ENCODE data around the gene ICAM1. TPM values are rescaled to one million over a fixed set of nuclear protein-coding genes. Genes with fewer than 3 reads are reported as not detected.

The ICAM1 gene
- total RNA-seq, 5 donors from 2014 or later (not counting 1 experiment from before 2014, with no cell fraction given), result 4.2 to 11.0 (median 5.9) TPM

DNA sequence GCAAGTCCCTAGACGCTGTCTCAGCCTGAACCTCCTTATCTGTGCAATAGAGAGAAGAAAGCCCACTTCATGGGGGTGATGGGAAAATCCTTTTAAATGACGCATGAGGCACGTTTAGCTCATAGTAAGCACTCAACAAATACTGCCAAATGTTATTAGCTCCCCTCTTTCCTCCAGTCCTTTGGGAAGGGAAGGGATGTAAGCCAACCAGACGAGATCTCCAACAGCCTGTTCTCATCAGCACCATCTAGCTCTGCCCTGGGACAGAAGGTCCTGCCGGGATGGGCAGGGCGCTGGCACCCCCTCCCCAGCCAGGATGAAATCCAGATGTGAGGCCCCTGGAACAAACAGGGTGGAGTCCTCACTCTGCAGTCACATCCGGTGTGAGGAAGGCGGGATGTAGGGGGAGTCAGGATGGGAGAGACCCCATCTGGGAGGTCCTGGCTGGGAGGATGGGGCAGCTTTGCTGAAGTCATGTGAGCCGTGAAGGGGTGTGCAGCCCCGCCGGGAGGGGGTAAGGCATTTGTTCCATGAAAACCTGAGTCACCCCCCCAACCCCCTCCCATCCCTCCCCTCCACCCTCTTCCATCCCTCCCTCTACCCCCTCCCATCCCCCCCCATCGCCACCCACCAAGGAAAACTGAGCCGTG is 44.4 kb upstream of the ICAM1 start:
- Mint-ChIP-seq H3K27me3 (no peaks in the 10 kb centered on the region), H3K4me3 (no peak overlapping the region), H3K36me3 (peaks cover 5% of the 10 kb centered on the region), H3K9me3 (no peaks in the 10 kb centered on the region), H3K4me1 (peaks cover 11 to 17% (median 15%) of the 10 kb centered on the region in 3 donors), H3K27ac (peak overlapping the region in 1 of 2 donors; percentile 14)
- ChIA-PET CTCF (interaction anchor here in 1 of 2 donors (2.3 kb wide), 1 partner anchor 24 kb away, joined by 7 read pairs; no protein-coding TSS in a partner anchor), POLR2A (interaction anchor here (0.5 to 0.6 kb wide), 3 partner anchors 13 to 159 kb away, joined by 4 to 7 read pairs (median 5); no protein-coding TSS in a partner anchor)
- WGBS (ENCODE audit: insufficient coverage), result no CpG with 5 or more reads among the region's 13 CpGs
- H3K27ac ChIP-seq (ENCODE audit: low read length), result no peak overlapping the region
- H3K36me3 ChIP-seq (ENCODE audit: control insufficient read depth in 2 of 2, extremely low read depth in 1 of 2, insufficient read depth in 1 of 2, low read length in 1 of 2), result peaks cover 0 to 3% of the 10 kb centered on the region in 2 donors
- ATAC-seq (replicated peaks in 1 of 4), result no peak
- H3K4me3 ChIP-seq (ENCODE audit: control insufficient read depth in 1 of 2, extremely low read depth in 1 of 2, low read length in 1 of 2), result no peak overlapping the region
- no peaks in the 10 kb centered on the region for H3K9me3 ChIP-seq
- no peak for DNase-seq
- H3K4me1 ChIP-seq (ENCODE audit: control insufficient read depth in 1 of 2, extremely low read depth in 1 of 2, insufficient read depth in 2 of 2, low read length in 2 of 2), result peaks cover 3 to 35% of the 10 kb centered on the region in 2 experiments
- no peaks in the 10 kb centered on the region for H3K27me3 ChIP-seq (replicated peaks in 1 of 2; ENCODE audit: control insufficient read depth in 2 of 2, extremely low read depth in 1 of 2, insufficient read depth in 2 of 2, low read length in 1 of 2)

DNA sequence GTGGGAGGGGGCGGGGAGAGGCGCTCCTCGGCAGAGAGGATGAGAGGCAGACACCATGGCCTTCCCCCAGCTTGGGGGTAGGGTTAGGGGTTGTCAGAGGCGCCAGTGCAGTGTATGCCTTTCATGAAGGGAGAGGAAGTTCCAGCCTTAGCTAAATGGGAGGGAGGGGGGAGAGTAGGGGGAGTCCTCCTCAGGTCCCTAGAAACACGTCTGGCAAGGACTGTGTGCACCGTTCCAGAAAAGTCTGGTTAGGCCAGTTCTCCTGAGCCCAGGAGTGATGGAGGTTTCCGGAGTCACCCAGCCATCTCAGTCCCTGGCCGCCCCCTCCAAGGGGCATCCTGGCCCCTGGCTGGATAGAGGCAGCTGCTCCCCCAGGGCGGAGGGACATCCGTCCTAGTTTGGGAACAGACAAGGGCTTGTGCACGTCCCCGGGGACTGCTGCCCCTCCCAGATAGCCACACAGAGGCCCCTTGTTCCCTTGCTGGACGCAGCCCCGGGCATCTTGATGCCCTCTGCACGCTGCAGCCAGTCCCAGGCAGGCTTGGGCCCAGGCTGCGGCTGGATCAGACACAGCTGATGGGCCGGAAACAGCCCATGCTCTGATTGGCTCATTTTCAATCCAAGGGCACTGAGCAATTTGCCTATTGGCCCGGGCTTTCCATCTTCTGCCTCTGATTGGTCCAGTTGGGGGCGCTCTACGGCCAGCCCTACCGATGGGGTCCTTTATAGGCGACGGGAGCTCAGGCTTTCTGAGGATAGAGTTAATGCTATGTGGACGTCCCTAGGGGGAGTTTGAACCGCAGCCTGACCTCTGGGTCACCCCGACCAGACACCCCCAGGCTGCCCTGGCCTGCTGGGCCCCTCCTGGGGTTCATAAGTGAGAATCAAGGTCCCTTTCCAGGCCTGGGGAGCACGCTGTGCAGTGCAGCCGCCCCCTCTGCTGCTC is 43.6 kb upstream of the ICAM1 start:
- Histone ChIP-seq H3K27ac (ENCODE audit: low read length) (no peak overlapping the region), H3K4me3 (ENCODE audit: control insufficient read depth in 1 of 2, extremely low read depth in 1 of 2, low read length in 1 of 2) (no peak overlapping the region), H3K4me1 (ENCODE audit: control insufficient read depth in 1 of 2, extremely low read depth in 1 of 2, insufficient read depth in 2 of 2, low read length in 2 of 2) (peaks cover 3 to 41% of the 10 kb centered on the region in 2 experiments), H3K27me3 (replicated peaks in 1 of 2; ENCODE audit: control insufficient read depth in 2 of 2, extremely low read depth in 1 of 2, insufficient read depth in 2 of 2, low read length in 1 of 2) (no peaks in the 10 kb centered on the region), H3K36me3 (ENCODE audit: control insufficient read depth in 2 of 2, extremely low read depth in 1 of 2, insufficient read depth in 1 of 2, low read length in 1 of 2) (peaks cover 0 to 3% of the 10 kb centered on the region in 2 donors), H3K9me3 (no peaks in the 10 kb centered on the region)
- DNase-seq (no peak), ATAC-seq (replicated peaks in 1 of 4) (no peak)
- H3K9me3 Mint-ChIP-seq, result no peaks in the 10 kb centered on the region
- 97% methylated on average over 20 of the region's 28 CpGs for WGBS (ENCODE audit: insufficient coverage)
- H3K36me3 Mint-ChIP-seq, result peaks cover 5% of the 10 kb centered on the region
- H3K4me3 Mint-ChIP-seq, result no peak overlapping the region
- no peaks in the 10 kb centered on the region for H3K27me3 Mint-ChIP-seq
- ChIA-PET POLR2A (interaction anchor here (0.5 to 0.6 kb wide), 2 partner anchors 14 to 40 kb away, joined by 4 to 7 read pairs; no protein-coding TSS in a partner anchor), CTCF (interaction anchor here in 1 of 2 donors (1.5 to 2.3 kb wide), 2 partner anchors 23 kb away, joined by 7 to 12 read pairs; no protein-coding TSS in a partner anchor)
- H3K27ac Mint-ChIP-seq, result no peak overlapping the region
- peaks cover 14 to 24% (median 17%) of the 10 kb centered on the region in 3 donors for H3K4me1 Mint-ChIP-seq

DNA sequence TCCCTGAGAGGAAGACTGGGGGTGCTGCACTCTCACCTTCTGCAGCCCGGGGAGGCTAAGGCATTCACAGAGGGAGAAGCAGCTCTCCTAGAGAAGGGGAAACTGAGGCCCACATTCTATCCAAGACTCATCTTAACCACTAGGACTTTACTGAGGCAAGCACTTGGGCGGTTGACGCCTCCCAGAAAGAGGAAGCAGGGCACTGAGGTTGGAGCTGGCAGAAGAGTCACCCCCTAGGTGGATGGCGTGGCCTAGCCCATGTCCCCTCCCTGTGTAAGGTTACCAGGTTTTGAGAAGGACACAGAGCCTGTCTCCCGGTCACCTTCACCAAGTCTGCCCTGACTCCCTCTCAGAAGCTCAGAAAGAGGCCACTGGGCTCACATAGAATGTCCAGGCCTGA is 42.5 kb upstream of the ICAM1 start:
- DNase-seq (no peak), ATAC-seq (replicated peaks in 1 of 4) (no peak)
- Histone ChIP-seq H3K36me3 (ENCODE audit: control insufficient read depth in 2 of 2, extremely low read depth in 1 of 2, insufficient read depth in 1 of 2, low read length in 1 of 2) (peaks cover 0 to 3% of the 10 kb centered on the region in 2 donors), H3K4me1 (ENCODE audit: control insufficient read depth in 1 of 2, extremely low read depth in 1 of 2, insufficient read depth in 2 of 2, low read length in 2 of 2) (peaks cover 3 to 41% of the 10 kb centered on the region in 2 experiments), H3K4me3 (ENCODE audit: control insufficient read depth in 1 of 2, extremely low read depth in 1 of 2, low read length in 1 of 2) (no peak overlapping the region), H3K9me3 (no peaks in the 10 kb centered on the region), H3K27me3 (replicated peaks in 1 of 2; ENCODE audit: control insufficient read depth in 2 of 2, extremely low read depth in 1 of 2, insufficient read depth in 2 of 2, low read length in 1 of 2) (no peaks in the 10 kb centered on the region), H3K27ac (ENCODE audit: low read length) (no peak overlapping the region)
- ChIA-PET POLR2A (interaction anchor here in 1 of 2 donors (0.6 kb wide), 1 partner anchor 19 kb away, joined by 9 read pairs; no protein-coding TSS in a partner anchor), CTCF (interaction anchor here (0.5 to 1.6 kb wide), 6 partner anchors 21 to 124 kb away, joined by 3 to 16 read pairs (median 4); no protein-coding TSS in a partner anchor)
- peaks cover 5% of the 10 kb centered on the region for H3K36me3 Mint-ChIP-seq
- no peak overlapping the region for H3K4me3 Mint-ChIP-seq
- no peaks in the 10 kb centered on the region for H3K9me3 Mint-ChIP-seq
- H3K27ac Mint-ChIP-seq, result no peak overlapping the region
- H3K27me3 Mint-ChIP-seq, result no peaks in the 10 kb centered on the region
- H3K4me1 Mint-ChIP-seq, result peaks cover 14 to 25% (median 17%) of the 10 kb centered on the region in 3 donors
- WGBS (ENCODE audit: insufficient coverage), result no CpG with 5 or more reads among the region's 5 CpGs

DNA sequence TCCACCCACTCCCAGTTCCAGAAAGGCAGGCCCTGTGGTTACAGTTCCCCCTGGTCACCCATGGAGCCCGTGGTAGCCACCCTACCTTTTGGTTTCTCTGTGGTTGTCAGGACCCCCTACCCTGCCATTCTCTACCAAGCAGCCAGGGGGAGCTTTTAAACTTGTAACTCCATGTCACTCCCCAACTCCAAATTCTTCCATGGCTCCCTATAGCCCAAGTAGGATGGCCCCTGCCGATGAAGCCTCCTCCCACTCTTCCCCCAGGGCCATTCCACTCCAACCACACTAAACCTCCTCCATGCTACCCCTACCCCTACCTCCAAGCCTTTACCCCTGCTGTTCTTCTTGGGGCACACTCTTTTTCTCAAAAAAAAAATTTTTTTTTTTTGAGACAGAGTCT is 42.0 kb upstream of the ICAM1 start:
- WGBS (ENCODE audit: insufficient coverage), result 54% methylated on average over 2 of the region's 2 CpGs
- no peaks in the 10 kb centered on the region for H3K36me3 ChIP-seq (ENCODE audit: control insufficient read depth in 2 of 2, extremely low read depth in 1 of 2, insufficient read depth in 1 of 2, low read length in 1 of 2)
- Mint-ChIP-seq H3K4me3 (peak overlapping the region; percentile 62 to 89 (median 88)), H3K27ac (no peak overlapping the region), H3K27me3 (no peaks in the 10 kb centered on the region), H3K4me1 (peaks cover 15 to 24% (median 17%) of the 10 kb centered on the region in 3 donors), H3K36me3 (peaks cover 5% of the 10 kb centered on the region), H3K9me3 (no peaks in the 10 kb centered on the region)
- no peak overlapping the region for H3K4me3 ChIP-seq (ENCODE audit: control insufficient read depth in 1 of 2, extremely low read depth in 1 of 2, low read length in 1 of 2)
- H3K9me3 ChIP-seq, result no peaks in the 10 kb centered on the region
- POLR2A ChIA-PET, result interaction anchor here in 1 of 2 donors (0.6 kb wide), 1 partner anchor 469 kb away, joined by 3 read pairs; no protein-coding TSS in a partner anchor
- no peak overlapping the region for H3K27ac ChIP-seq (ENCODE audit: low read length)
- DNase-seq (peak in 26 of 35 experiments; percentile 12 to 65 (median 30)), ATAC-seq (replicated peaks in 1 of 4) (no peak)
- CTCF ChIA-PET, result interaction anchor here (0.5 to 1.6 kb wide), 5 partner anchors 21 to 125 kb away, joined by 3 to 16 read pairs (median 6); no protein-coding TSS in a partner anchor
- peaks cover 3 to 41% of the 10 kb centered on the region in 2 experiments for H3K4me1 ChIP-seq (ENCODE audit: control insufficient read depth in 1 of 2, extremely low read depth in 1 of 2, insufficient read depth in 2 of 2, low read length in 2 of 2)
- H3K27me3 ChIP-seq (replicated peaks in 1 of 2; ENCODE audit: control insufficient read depth in 2 of 2, extremely low read depth in 1 of 2, insufficient read depth in 2 of 2, low read length in 1 of 2), result no peaks in the 10 kb centered on the region

DNA sequence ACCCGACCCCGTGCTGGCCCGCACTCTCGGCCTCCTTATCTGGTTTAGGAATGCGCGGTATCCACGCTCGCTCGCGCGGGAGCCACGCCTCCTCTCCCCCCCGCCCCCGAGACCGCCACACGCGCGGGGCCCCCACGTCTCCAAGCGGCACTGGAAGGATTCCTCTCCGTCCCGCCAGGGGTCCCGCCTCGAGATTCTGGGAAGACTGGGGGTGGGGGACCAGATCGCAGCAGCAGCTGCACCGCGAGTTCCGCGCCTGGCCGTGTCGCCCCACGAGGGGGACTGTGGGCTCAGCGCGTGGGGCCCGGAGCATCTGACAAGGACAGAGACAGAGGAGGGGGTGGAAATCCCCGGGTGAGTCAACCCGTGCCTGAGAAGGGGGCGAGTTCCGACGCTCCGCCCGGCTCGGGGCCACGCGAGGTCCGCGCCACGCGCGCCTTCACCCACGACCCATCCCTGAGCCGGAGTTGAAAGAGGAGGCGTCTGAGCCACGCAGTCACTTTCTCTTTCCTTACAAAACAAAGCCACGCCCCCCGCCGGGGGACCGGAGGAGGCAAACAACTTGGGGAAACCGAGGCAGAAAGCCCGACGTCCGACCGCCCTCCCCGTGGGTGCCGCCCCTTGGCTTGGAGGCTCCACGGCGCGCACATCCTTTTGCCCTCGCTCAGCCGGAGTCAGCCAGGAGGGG is 40.6 kb upstream of the ICAM1 start:
- H3K9me3 Mint-ChIP-seq, result no peaks in the 10 kb centered on the region
- Histone ChIP-seq H3K36me3 (ENCODE audit: control insufficient read depth in 2 of 2, extremely low read depth in 1 of 2, insufficient read depth in 1 of 2, low read length in 1 of 2) (no peaks in the 10 kb centered on the region), H3K27me3 (replicated peaks in 1 of 2; ENCODE audit: control insufficient read depth in 2 of 2, extremely low read depth in 1 of 2, insufficient read depth in 2 of 2, low read length in 1 of 2) (no peaks in the 10 kb centered on the region), H3K9me3 (no peaks in the 10 kb centered on the region), H3K4me1 (ENCODE audit: control insufficient read depth in 1 of 2, extremely low read depth in 1 of 2, insufficient read depth in 2 of 2, low read length in 2 of 2) (peaks cover 7 to 51% of the 10 kb centered on the region in 2 experiments), H3K27ac (ENCODE audit: low read length) (peak overlapping the region; percentile 90), H3K4me3 (ENCODE audit: control insufficient read depth in 1 of 2, extremely low read depth in 1 of 2, low read length in 1 of 2) (peak overlapping the region; percentile 75 to 95)
- no peaks in the 10 kb centered on the region for H3K36me3 Mint-ChIP-seq
- DNase-seq (peak in 33 of 35 experiments; percentile 32 to 85 (median 52)), ATAC-seq (replicated peaks in 1 of 4) (peak; percentile 48 to 75 (median 52))
- peak overlapping the region; percentile 82 to 89 (median 88) for H3K4me3 Mint-ChIP-seq
- H3K27ac Mint-ChIP-seq, result peak overlapping the region; percentile 66 to 79
- H3K27me3 Mint-ChIP-seq, result no peaks in the 10 kb centered on the region
- ChIA-PET POLR2A (no interaction called here), CTCF (no interaction called here)
- H3K4me1 Mint-ChIP-seq, result peaks cover 19 to 22% (median 19%) of the 10 kb centered on the region in 3 donors
- 1% methylated on average over 32 of the region's 70 CpGs for WGBS (ENCODE audit: insufficient coverage)

Data from T-cell (primary cell).